GM23338 (cell line): ENCODE results near the gene TNNC1. TPM values are rescaled to one million over a fixed set of nuclear protein-coding genes. Genes with fewer than 3 reads are reported as not detected.

Experiments
- ATAC-seq: fragments of 200-7000 bp; cut with Tn5 transposase; 3 replicates; pipeline ENCODE4 v1.9.1; 2020
- DNase-seq: peaks from one replicate; pipeline ENCODE4 v3.0.0-alpha.2; 2015; ENCODE audit warnings: low spot score
- H2AFZ ChIP-seq: fragments of 200-600 bp; sonication (generic); 2 replicates; pipeline ENCODE4 v1.8.0; 2016; ENCODE audit warnings: antibody characterized with exemption, mild to moderate bottlenecking, moderate library complexity
- H3F3A ChIP-seq: fragments of 200-600 bp; sonication (generic); replicated peaks from 2 replicates; pipeline ENCODE4 v1.8.0; 2017; ENCODE audit warnings: antibody characterized with exemption, mixed run types, low read depth
- H3K27ac ChIP-seq: fragments of 200-600 bp; sonication (generic); 2 replicates; pipeline ENCODE4 v1.6.1; 2016; ENCODE audit warnings: low read depth
- H3K27me3 ChIP-seq: fragments of 200-600 bp; sonication (generic); 2 replicates; pipeline ENCODE4 v1.8.0; 2016; ENCODE audit warnings: mild to moderate bottlenecking, mixed run types, moderate library complexity; ENCODE audit not compliant: insufficient read depth
- H3K36me3 ChIP-seq: fragments of 200-600 bp; sonication (generic); 2 replicates; pipeline ENCODE4 v1.8.0; 2016; ENCODE audit warnings: mild to moderate bottlenecking; ENCODE audit not compliant: insufficient read depth
- H3K4me1 ChIP-seq: fragments of 200-600 bp; sonication (generic); 2 replicates; pipeline ENCODE4 v1.8.0; 2016; ENCODE audit warnings: mild to moderate bottlenecking, moderate library complexity; ENCODE audit not compliant: insufficient read depth
- H3K4me2 ChIP-seq: fragments of 200-600 bp; sonication (generic); 2 replicates; pipeline ENCODE4 v1.7.1; 2017; ENCODE audit warnings: mixed run types
- H3K4me3 ChIP-seq: fragments of 200-600 bp; sonication (generic); 2 replicates; pipeline ENCODE4 v1.6.1; 2016; ENCODE audit warnings: mixed run types
- H3K79me2 ChIP-seq: fragments of 200-600 bp; sonication (generic); replicated peaks from 2 replicates; pipeline ENCODE4 v1.8.0; 2017; ENCODE audit warnings: mild to moderate bottlenecking; ENCODE audit not compliant: insufficient read depth
- H3K9me2 ChIP-seq: fragments of 200-600 bp; sonication (generic); 2 replicates; pipeline ENCODE4 v1.8.0; 2017; ENCODE audit not compliant: insufficient read depth
- H4K20me1 ChIP-seq: fragments of 200-600 bp; sonication (generic); replicated peaks from 2 replicates; pipeline ENCODE4 v1.8.0; 2017; ENCODE audit warnings: mild to moderate bottlenecking; ENCODE audit not compliant: insufficient read depth
- H3K27ac Mint-ChIP-seq: 2 replicates; pipeline ENCODE4 v1.8.0; 2020; ENCODE audit warnings: inconsistent platforms, mild to moderate bottlenecking, moderate library complexity, mixed read lengths
- H3K27me3 Mint-ChIP-seq: 3 replicates; pipeline ENCODE4 v1.8.0; 2022; ENCODE audit warnings: low read depth, mild to moderate bottlenecking, moderate library complexity, mixed read lengths, inconsistent platforms; ENCODE audit not compliant: insufficient read depth, poor library complexity
- H3K36me3 Mint-ChIP-seq: 3 replicates; pipeline ENCODE4 v1.8.0; 2021; ENCODE audit warnings: low read depth, mild to moderate bottlenecking, inconsistent platforms, moderate library complexity, mixed read lengths
- H3K4me1 Mint-ChIP-seq: 3 replicates; pipeline ENCODE4 v1.8.0; 2020; ENCODE audit warnings: mild to moderate bottlenecking, inconsistent platforms, mixed read lengths
- H3K4me3 Mint-ChIP-seq: 3 replicates; pipeline ENCODE4 v1.8.0; 2021; ENCODE audit warnings: moderate library complexity, mild to moderate bottlenecking, inconsistent platforms, mixed read lengths
- H3K9me3 Mint-ChIP-seq: 3 replicates; pipeline ENCODE4 v1.8.0; 2020; ENCODE audit warnings: moderate library complexity, mild to moderate bottlenecking, inconsistent platforms, mixed read lengths
- CREB1 ChIP-seq: fragments of 250-450 bp; sonication (Bioruptor Pico); IDR thresholded peaks from 2 replicates; pipeline ENCODE4 v1.5.0; 2020; ENCODE audit warnings: low read depth, mild to moderate bottlenecking, moderate library complexity
- EZH2 ChIP-seq: fragments of 200-600 bp; sonication (generic); IDR thresholded peaks from one replicate; pipeline ENCODE4 v1.8.0; 2017; ENCODE audit warnings: antibody characterized with exemption, mild to moderate bottlenecking, low read depth; ENCODE audit not compliant: unreplicated experiment
- EZH2phosphoT487 ChIP-seq: fragments of 200-600 bp; sonication (generic); IDR thresholded peaks from one replicate; pipeline ENCODE4 v1.8.1; 2018; ENCODE audit warnings: antibody characterized with exemption; ENCODE audit not compliant: unreplicated experiment
- JUNB ChIP-seq: IDR thresholded peaks from one replicate; pipeline ENCODE4 v1.6.1; 2016; ENCODE audit warnings: antibody characterized with exemption; ENCODE audit not compliant: unreplicated experiment
- NANOG ChIP-seq: IDR thresholded peaks from 2 replicates; pipeline ENCODE4 v1.6.1; 2016; ENCODE audit warnings: antibody characterized with exemption, borderline replicate concordance
- POLR2AphosphoS5 ChIP-seq: IDR thresholded peaks from 2 replicates; pipeline ENCODE4 v1.6.1; 2016; ENCODE audit warnings: antibody characterized with exemption, low read depth
- STAT1 ChIP-seq: IDR thresholded peaks from one replicate; pipeline ENCODE4 v1.6.1; 2016; ENCODE audit warnings: antibody characterized with exemption; ENCODE audit not compliant: unreplicated experiment
- ZNF114 ChIP-seq: fragments of 250-450 bp; sonication (Bioruptor Pico); IDR thresholded peaks from 2 replicates; pipeline ENCODE4 v1.5.0; 2020; ENCODE audit warnings: mild to moderate bottlenecking, moderate library complexity
- ZNF331 ChIP-seq: fragments of 250-450 bp; sonication (Bioruptor Pico); IDR thresholded peaks from 2 replicates; pipeline ENCODE4 v1.5.0; 2020; ENCODE audit warnings: low read depth, mild to moderate bottlenecking, moderate library complexity
- polyA plus RNA-seq: library from polyadenylated mRNA; unstranded; fragments of >200 nt; fragmentation: Nextera tagmentation; extraction: Ambion mirVana; gene quantifications from 2 replicates; pipeline ENCODE4 v1.2.1, GENCODE V29; 2016
- total RNA-seq: library from RNA; depleted of rRNA; stranded (reverse); fragments of >200 nt; shearing (Covaris generic); gene quantifications from 2 replicates; pipeline ENCODE4 v1.2.3, GENCODE V29; 2014
- TF ChIP-seq, protein P1 (sequence below), 2 experiments: fragments of 200-600 bp in 1 of 2; sonication (generic) in 1 of 2; conservative IDR thresholded peaks; 2 replicates each; pipeline versions ENCODE4 v1.5.1 to v1.6.1; 2016 to 2017; ENCODE audit warnings: antibody characterized with exemption in 2 of 2, low read depth in 2 of 2, mild to moderate bottlenecking in 2 of 2, moderate library complexity in 1 of 2
- TF ChIP-seq, protein P2 (sequence below): IDR thresholded peaks from one replicate; pipeline ENCODE4 v1.6.1; 2018; ENCODE audit warnings: antibody characterized with exemption; ENCODE audit not compliant: unreplicated experiment
- TF ChIP-seq, protein P3 (sequence below): fragments of 250-450 bp; sonication (Bioruptor Pico); IDR thresholded peaks from 2 replicates; pipeline ENCODE4 v1.5.0; 2020; ENCODE audit warnings: mild to moderate bottlenecking, moderate library complexity
- TF ChIP-seq, protein P4 (sequence below): IDR thresholded peaks from 2 replicates; pipeline ENCODE4 v1.6.1; 2016; ENCODE audit warnings: antibody characterized with exemption

The TNNC1 gene
- total and polyA plus RNA-seq, 2 experiments from 2014 or later, result 6.5 to 6.9 TPM

DNA sequence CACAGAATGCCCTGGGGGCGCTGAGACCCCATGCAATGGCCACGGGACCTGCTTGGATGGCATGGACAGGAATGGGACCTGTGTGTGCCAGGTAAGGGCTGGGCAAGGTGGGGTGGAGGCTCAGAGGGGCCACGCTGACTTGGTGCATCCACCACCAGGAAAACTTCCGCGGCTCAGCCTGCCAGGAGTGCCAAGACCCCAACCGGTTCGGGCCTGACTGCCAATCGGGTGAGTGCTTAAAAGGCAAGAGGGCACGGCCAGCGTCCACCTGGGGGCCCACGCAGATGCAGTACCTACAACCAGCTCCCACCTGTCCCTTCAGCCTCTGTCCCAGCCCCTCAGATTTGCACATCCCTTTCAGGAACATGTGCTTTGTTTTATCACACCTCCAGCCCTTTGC lies 48.2 kb upstream of the TNNC1 start:
- Histone ChIP-seq H3K4me3 (no peak overlapping the region), H3K4me2 (no peak overlapping the region), H3K79me2 (no peaks in the 10 kb centered on the region), H3K27me3 (no peaks in the 10 kb centered on the region), H3K4me1 (no peaks in the 10 kb centered on the region), H3K36me3 (no peaks in the 10 kb centered on the region), H3K9me2 (no peaks in the 10 kb centered on the region), H3K27ac (no peak overlapping the region), H3F3A (no peaks in the 10 kb centered on the region), H2AFZ (no peak overlapping the region), H4K20me1 (no peaks in the 10 kb centered on the region)
- peaks cover 6% of the 10 kb centered on the region; the same call in 1 of the 3 replicates for H3K4me1 Mint-ChIP-seq
- no peak overlapping the region for H3K27ac Mint-ChIP-seq
- no peak for ATAC-seq
- H3K9me3 Mint-ChIP-seq, result no peaks in the 10 kb centered on the region
- no peak overlapping the region for H3K4me3 Mint-ChIP-seq
- no peaks in the 10 kb centered on the region for H3K36me3 Mint-ChIP-seq
- TF ChIP-seq POLR2AphosphoS5 (no peak), CREB1 (no peak), JUNB (no peak), ZNF331 (CRISPR knock-in tag) (no peak), ZNF114 (CRISPR knock-in tag) (no peak), EZH2phosphoT487 (no peak), STAT1 (no peak), EZH2 (no peak), NANOG (no peak)
- TF ChIP-seq, protein P1, sequence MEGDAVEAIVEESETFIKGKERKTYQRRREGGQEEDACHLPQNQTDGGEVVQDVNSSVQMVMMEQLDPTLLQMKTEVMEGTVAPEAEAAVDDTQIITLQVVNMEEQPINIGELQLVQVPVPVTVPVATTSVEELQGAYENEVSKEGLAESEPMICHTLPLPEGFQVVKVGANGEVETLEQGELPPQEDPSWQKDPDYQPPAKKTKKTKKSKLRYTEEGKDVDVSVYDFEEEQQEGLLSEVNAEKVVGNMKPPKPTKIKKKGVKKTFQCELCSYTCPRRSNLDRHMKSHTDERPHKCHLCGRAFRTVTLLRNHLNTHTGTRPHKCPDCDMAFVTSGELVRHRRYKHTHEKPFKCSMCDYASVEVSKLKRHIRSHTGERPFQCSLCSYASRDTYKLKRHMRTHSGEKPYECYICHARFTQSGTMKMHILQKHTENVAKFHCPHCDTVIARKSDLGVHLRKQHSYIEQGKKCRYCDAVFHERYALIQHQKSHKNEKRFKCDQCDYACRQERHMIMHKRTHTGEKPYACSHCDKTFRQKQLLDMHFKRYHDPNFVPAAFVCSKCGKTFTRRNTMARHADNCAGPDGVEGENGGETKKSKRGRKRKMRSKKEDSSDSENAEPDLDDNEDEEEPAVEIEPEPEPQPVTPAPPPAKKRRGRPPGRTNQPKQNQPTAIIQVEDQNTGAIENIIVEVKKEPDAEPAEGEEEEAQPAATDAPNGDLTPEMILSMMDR (conservative IDR thresholded peaks at IDR 0.05; ENCODE audit: low read depth in 2 of 2), result no peak
- TF ChIP-seq, protein P2, sequence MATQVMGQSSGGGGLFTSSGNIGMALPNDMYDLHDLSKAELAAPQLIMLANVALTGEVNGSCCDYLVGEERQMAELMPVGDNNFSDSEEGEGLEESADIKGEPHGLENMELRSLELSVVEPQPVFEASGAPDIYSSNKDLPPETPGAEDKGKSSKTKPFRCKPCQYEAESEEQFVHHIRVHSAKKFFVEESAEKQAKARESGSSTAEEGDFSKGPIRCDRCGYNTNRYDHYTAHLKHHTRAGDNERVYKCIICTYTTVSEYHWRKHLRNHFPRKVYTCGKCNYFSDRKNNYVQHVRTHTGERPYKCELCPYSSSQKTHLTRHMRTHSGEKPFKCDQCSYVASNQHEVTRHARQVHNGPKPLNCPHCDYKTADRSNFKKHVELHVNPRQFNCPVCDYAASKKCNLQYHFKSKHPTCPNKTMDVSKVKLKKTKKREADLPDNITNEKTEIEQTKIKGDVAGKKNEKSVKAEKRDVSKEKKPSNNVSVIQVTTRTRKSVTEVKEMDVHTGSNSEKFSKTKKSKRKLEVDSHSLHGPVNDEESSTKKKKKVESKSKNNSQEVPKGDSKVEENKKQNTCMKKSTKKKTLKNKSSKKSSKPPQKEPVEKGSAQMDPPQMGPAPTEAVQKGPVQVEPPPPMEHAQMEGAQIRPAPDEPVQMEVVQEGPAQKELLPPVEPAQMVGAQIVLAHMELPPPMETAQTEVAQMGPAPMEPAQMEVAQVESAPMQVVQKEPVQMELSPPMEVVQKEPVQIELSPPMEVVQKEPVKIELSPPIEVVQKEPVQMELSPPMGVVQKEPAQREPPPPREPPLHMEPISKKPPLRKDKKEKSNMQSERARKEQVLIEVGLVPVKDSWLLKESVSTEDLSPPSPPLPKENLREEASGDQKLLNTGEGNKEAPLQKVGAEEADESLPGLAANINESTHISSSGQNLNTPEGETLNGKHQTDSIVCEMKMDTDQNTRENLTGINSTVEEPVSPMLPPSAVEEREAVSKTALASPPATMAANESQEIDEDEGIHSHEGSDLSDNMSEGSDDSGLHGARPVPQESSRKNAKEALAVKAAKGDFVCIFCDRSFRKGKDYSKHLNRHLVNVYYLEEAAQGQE, result no peak
- TF ChIP-seq, protein P3, sequence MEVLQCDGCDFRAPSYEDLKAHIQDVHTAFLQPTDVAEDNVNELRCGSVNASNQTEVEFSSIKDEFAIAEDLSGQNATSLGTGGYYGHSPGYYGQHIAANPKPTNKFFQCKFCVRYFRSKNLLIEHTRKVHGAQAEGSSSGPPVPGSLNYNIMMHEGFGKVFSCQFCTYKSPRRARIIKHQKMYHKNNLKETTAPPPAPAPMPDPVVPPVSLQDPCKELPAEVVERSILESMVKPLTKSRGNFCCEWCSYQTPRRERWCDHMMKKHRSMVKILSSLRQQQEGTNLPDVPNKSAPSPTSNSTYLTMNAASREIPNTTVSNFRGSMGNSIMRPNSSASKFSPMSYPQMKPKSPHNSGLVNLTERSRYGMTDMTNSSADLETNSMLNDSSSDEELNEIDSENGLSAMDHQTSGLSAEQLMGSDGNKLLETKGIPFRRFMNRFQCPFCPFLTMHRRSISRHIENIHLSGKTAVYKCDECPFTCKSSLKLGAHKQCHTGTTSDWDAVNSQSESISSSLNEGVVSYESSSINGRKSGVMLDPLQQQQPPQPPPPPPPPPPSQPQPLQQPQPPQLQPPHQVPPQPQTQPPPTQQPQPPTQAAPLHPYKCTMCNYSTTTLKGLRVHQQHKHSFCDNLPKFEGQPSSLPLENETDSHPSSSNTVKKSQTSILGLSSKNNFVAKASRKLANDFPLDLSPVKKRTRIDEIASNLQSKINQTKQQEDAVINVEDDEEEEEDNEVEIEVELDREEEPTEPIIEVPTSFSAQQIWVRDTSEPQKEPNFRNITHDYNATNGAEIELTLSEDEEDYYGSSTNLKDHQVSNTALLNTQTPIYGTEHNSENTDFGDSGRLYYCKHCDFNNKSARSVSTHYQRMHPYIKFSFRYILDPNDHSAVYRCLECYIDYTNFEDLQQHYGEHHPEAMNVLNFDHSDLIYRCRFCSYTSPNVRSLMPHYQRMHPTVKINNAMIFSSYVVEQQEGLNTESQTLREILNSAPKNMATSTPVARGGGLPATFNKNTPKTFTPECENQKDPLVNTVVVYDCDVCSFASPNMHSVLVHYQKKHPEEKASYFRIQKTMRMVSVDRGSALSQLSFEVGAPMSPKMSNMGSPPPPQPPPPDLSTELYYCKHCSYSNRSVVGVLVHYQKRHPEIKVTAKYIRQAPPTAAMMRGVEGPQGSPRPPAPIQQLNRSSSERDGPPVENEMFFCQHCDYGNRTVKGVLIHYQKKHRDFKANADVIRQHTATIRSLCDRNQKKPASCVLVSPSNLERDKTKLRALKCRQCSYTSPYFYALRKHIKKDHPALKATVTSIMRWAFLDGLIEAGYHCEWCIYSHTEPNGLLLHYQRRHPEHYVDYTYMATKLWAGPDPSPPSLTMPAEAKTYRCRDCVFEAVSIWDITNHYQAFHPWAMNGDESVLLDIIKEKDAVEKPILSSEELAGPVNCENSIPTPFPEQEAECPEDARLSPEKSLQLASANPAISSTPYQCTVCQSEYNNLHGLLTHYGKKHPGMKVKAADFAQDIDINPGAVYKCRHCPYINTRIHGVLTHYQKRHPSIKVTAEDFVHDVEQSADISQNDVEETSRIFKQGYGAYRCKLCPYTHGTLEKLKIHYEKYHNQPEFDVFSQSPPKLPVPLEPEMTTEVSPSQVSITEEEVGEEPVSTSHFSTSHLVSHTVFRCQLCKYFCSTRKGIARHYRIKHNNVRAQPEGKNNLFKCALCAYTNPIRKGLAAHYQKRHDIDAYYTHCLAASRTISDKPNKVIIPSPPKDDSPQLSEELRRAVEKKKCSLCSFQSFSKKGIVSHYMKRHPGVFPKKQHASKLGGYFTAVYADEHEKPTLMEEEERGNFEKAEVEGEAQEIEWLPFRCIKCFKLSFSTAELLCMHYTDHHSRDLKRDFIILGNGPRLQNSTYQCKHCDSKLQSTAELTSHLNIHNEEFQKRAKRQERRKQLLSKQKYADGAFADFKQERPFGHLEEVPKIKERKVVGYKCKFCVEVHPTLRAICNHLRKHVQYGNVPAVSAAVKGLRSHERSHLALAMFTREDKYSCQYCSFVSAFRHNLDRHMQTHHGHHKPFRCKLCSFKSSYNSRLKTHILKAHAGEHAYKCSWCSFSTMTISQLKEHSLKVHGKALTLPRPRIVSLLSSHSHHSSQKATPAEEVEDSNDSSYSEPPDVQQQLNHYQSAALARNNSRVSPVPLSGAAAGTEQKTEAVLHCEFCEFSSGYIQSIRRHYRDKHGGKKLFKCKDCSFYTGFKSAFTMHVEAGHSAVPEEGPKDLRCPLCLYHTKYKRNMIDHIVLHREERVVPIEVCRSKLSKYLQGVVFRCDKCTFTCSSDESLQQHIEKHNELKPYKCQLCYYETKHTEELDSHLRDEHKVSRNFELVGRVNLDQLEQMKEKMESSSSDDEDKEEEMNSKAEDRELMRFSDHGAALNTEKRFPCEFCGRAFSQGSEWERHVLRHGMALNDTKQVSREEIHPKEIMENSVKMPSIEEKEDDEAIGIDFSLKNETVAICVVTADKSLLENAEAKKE (CRISPR knock-in tag), result no peak
- TF ChIP-seq, protein P4, sequence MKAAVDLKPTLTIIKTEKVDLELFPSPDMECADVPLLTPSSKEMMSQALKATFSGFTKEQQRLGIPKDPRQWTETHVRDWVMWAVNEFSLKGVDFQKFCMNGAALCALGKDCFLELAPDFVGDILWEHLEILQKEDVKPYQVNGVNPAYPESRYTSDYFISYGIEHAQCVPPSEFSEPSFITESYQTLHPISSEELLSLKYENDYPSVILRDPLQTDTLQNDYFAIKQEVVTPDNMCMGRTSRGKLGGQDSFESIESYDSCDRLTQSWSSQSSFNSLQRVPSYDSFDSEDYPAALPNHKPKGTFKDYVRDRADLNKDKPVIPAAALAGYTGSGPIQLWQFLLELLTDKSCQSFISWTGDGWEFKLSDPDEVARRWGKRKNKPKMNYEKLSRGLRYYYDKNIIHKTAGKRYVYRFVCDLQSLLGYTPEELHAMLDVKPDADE, result no peak
- no peak for DNase-seq
- H3K27me3 Mint-ChIP-seq, result peaks cover 1% of the 10 kb centered on the region
